Measurements from ENCODE around the gene GSTM2. TPM values are rescaled to one million over a fixed set of nuclear protein-coding genes. Genes with fewer than 3 reads are reported as not detected.

Gene GSTM2
- total and polyA plus RNA-seq, 2 donors (not counting 3 experiments of a cell fraction or from before 2014, with no cell fraction given): 21.5 to 23.6 TPM

DNA sequence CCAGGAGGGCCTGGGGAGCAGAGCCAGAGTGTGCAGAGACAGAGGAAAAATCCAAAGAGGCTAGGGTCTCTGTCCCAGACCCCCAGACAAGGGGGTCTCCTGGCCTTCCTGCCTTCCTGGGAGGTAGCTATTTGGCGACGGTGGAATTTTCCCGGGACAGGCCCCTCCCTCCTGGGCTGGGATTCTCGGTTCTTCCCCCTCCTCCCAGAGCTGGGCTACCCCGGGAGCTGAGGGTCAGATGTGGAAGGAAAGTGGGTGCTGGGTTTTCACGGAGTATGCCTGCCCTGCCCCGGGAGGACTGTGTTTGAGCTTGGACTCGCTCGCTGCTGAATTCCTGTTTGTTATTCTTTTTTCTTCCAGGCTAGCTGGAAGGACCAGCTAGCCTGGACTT, 47.5 kb upstream of the GSTM2 start:
- Histone ChIP-seq H3K79me2 (ENCODE audit: control insufficient read depth, insufficient read depth, low read length) (peaks cover 50% of the 10 kb centered on the region), H3K27ac (ENCODE audit: insufficient read depth, low read depth, low read length) (peak overlapping the region; percentile 97), H2AFZ (ENCODE audit: low read depth, low read length) (peak overlapping the region; percentile 56), H4K20me1 (replicated peaks; ENCODE audit: control insufficient read depth, extremely low read depth, insufficient read depth, low read length) (no peaks in the 10 kb centered on the region), H3K9me1 (replicated peaks; ENCODE audit: control insufficient read depth, extremely low read depth, insufficient read depth, low read length) (no peaks in the 10 kb centered on the region), H3K36me3 (ENCODE audit: control insufficient read depth in 2 of 2, extremely low read depth in 1 of 2, insufficient read depth in 2 of 2, low read length in 2 of 2) (no peaks in the 10 kb centered on the region), H3K27me3 (ENCODE audit: control insufficient read depth in 2 of 2, insufficient read depth in 2 of 2, low read length in 2 of 2) (no peaks in the 10 kb centered on the region), H3K4me1 (ENCODE audit: control insufficient read depth, extremely low read depth, insufficient read depth, low read length) (peaks cover 53% of the 10 kb centered on the region), H3K9me3 (replicated peaks; ENCODE audit: control insufficient read depth, insufficient read depth, low read length) (no peaks in the 10 kb centered on the region), H3K9ac (replicated peaks; ENCODE audit: extremely low read depth, insufficient read depth, low read length) (peak overlapping the region; percentile 96), H3K4me2 (ENCODE audit: insufficient read depth, low read length) (peak overlapping the region; percentile 87), H3K4me3 (replicated peaks in 1 of 3; ENCODE audit: insufficient read depth in 1 of 3, low read depth in 1 of 3, low read length in 3 of 3) (peak overlapping the region; percentile 74 to 83 (median 76))
- TSS peak; percentile 62 for BruUV-seq (replicated peaks)
- CTCF ChIA-PET: interaction anchor here (0.9 to 2.4 kb wide), 7 partner anchors 9 to 154 kb away, joined by 3 to 28 read pairs (median 11); partner anchors contain the start of gene GNAI3
- no peak for FAIRE-seq
- no peak for DNase-seq (ENCODE audit: low read depth, low spot score)
- TF ChIP-seq POLR2A (IDR thresholded peaks at IDR 0.05; ENCODE audit: low read depth, low read length) (no peak), JUN (IDR thresholded peaks at IDR 0.05; ENCODE audit: borderline replicate concordance, insufficient read depth, insufficient read length, low read depth) (no peak), GATA2 (IDR thresholded peaks at IDR 0.05; ENCODE audit: insufficient read depth, insufficient read length, low read depth, low read length) (no peak), MYC (IDR thresholded peaks at IDR 0.05; ENCODE audit: low read depth, low read length) (no peak), EZH2 (IDR thresholded peaks at IDR 0.05; ENCODE audit: borderline replicate concordance, low read depth, low read length, severe bottlenecking) (no peak), POLR2AphosphoS5 (IDR thresholded peaks at IDR 0.05; ENCODE audit: insufficient read depth, low read depth, low read length) (no peak), FOS (IDR thresholded peaks at IDR 0.05; ENCODE audit: borderline replicate concordance, insufficient read depth, low read length) (no peak)
- TF ChIP-seq, protein P1, sequence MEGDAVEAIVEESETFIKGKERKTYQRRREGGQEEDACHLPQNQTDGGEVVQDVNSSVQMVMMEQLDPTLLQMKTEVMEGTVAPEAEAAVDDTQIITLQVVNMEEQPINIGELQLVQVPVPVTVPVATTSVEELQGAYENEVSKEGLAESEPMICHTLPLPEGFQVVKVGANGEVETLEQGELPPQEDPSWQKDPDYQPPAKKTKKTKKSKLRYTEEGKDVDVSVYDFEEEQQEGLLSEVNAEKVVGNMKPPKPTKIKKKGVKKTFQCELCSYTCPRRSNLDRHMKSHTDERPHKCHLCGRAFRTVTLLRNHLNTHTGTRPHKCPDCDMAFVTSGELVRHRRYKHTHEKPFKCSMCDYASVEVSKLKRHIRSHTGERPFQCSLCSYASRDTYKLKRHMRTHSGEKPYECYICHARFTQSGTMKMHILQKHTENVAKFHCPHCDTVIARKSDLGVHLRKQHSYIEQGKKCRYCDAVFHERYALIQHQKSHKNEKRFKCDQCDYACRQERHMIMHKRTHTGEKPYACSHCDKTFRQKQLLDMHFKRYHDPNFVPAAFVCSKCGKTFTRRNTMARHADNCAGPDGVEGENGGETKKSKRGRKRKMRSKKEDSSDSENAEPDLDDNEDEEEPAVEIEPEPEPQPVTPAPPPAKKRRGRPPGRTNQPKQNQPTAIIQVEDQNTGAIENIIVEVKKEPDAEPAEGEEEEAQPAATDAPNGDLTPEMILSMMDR (IDR thresholded peaks at IDR 0.05; ENCODE audit: extremely low read depth in 1 of 2, insufficient read depth in 1 of 2, low read depth in 1 of 2, low read length in 2 of 2): no peak
- TF ChIP-seq, protein P2, sequence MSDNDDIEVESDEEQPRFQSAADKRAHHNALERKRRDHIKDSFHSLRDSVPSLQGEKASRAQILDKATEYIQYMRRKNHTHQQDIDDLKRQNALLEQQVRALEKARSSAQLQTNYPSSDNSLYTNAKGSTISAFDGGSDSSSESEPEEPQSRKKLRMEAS (IDR thresholded peaks at IDR 0.05; ENCODE audit: insufficient read depth, insufficient read length): no peak
- POLR2A ChIA-PET: interaction anchor here (0.7 to 1.4 kb wide), 2 partner anchors 24 to 72 kb away, joined by 3 to 6 read pairs; partner anchors contain the start of gene GNAI3
- dilution Hi-C loops (cut with MboI; ENCODE audit: extremely low pct_ligation_motif_present, low sequenced_read_pairs) (no loop called here), intact Hi-C loops (cut with micrococcal nuclease) (no loop called here)
